ENCODE measurements around the gene LDAH. TPM values are rescaled to one million over a fixed set of nuclear protein-coding genes. Genes with fewer than 3 reads are reported as not detected.

Gene LDAH
- total RNA-seq, 1 experiment from 2014 or later, result 15.2 TPM

DNA sequence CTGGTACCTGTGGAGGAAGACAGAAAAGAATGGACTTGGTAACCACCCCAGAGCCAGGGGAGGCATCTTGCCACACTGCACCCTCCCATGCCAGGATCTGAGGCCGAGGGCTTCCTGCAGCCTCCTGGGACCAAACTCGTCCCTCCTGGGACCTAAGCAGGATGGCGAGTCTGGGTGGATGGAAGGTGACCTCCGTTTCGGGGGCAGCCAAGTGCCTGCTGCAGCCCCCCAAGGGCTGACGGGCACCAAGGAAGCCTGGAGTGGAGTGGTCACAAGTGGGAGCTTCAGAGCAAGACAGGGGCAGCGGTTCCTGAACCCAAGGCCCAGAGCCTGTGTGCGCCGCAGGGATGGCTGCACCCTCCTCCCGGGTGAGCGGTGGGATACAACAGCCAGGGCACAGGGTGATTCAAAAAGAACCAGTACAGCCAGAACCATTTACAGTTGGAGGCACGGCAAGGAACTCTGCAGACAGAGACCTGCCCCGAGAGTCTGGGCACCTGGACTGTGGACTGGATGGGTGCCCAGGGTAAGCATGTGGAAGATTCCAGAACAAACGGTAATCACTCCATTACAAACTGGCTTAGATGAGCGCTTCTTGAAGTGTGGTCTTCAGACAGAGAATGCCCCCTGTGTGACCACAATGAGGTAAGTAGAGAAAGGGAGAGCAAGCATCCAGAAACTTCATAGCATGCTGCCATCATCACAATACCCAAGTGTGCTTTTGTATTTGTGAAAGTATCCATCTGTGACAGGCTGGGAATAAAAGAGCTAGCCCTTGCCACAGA, 184.1 kb downstream of the LDAH start:
- H3T11ph ChIP-seq (ENCODE audit: low read length), result no peak overlapping the region
- H3K9ac ChIP-seq (ENCODE audit: extremely low read depth, insufficient read length, low read length), result no peak overlapping the region
- no peak overlapping the region for H4K5ac ChIP-seq (ENCODE audit: insufficient read length, low read depth, low read length)
- H3K14ac ChIP-seq (ENCODE audit: insufficient read depth, low read length), result no peak overlapping the region; the same call in 1 of the 2 replicates
- TF ChIP-seq, protein P1, sequence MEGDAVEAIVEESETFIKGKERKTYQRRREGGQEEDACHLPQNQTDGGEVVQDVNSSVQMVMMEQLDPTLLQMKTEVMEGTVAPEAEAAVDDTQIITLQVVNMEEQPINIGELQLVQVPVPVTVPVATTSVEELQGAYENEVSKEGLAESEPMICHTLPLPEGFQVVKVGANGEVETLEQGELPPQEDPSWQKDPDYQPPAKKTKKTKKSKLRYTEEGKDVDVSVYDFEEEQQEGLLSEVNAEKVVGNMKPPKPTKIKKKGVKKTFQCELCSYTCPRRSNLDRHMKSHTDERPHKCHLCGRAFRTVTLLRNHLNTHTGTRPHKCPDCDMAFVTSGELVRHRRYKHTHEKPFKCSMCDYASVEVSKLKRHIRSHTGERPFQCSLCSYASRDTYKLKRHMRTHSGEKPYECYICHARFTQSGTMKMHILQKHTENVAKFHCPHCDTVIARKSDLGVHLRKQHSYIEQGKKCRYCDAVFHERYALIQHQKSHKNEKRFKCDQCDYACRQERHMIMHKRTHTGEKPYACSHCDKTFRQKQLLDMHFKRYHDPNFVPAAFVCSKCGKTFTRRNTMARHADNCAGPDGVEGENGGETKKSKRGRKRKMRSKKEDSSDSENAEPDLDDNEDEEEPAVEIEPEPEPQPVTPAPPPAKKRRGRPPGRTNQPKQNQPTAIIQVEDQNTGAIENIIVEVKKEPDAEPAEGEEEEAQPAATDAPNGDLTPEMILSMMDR (conservative IDR thresholded peaks at IDR 0.05), result no peak
- H4K8ac ChIP-seq (replicated peaks; ENCODE audit: insufficient read length, low read depth, low read length), result no peak overlapping the region
- no peak overlapping the region for H2BK15ac ChIP-seq (ENCODE audit: low read depth, low read length)
- no peak overlapping the region for H4K91ac ChIP-seq (ENCODE audit: insufficient read length, low read depth, low read length)
- H3K4me1 ChIP-seq (ENCODE audit: insufficient read depth, low read length), result no peaks in the 10 kb centered on the region
- H3K79me2 ChIP-seq (ENCODE audit: insufficient read depth, low read length), result no peaks in the 10 kb centered on the region
- no peak overlapping the region for H2BK12ac ChIP-seq (ENCODE audit: insufficient read length, low read depth, low read length)
- no peak overlapping the region for H3K27ac ChIP-seq (ENCODE audit: insufficient read length, low read depth, low read length)
- H2BK5ac ChIP-seq (ENCODE audit: insufficient read length, low read length), result no peak overlapping the region
- no peaks in the 10 kb centered on the region for H3K9me3 ChIP-seq (ENCODE audit: control insufficient read depth, low read depth, low read length)
- H2BK120ac ChIP-seq (ENCODE audit: low read depth, low read length, poor library complexity, severe bottlenecking), result no peak overlapping the region
- no peaks in the 10 kb centered on the region for H3K9me3 Mint-ChIP-seq
- no peak overlapping the region for H2BK20ac ChIP-seq (ENCODE audit: low read depth, low read length, poor library complexity, severe bottlenecking)
- H2AK5ac ChIP-seq (ENCODE audit: insufficient read length, low read length), result no peak overlapping the region
- no peaks in the 10 kb centered on the region for H3K27me3 ChIP-seq (ENCODE audit: insufficient read depth, low read length)
- H3K18ac ChIP-seq (ENCODE audit: insufficient read length, low read depth, low read length), result no peak overlapping the region
- H3K4me1 Mint-ChIP-seq, result peaks cover 10 to 12% of the 10 kb centered on the region in 2 experiments
- H3K23ac ChIP-seq (ENCODE audit: insufficient read length, low read depth, low read length), result no peak overlapping the region
- H2AFZ ChIP-seq (ENCODE audit: low read length), result no peak overlapping the region
- no peaks in the 10 kb centered on the region; the same call in 1 of the 2 replicates for H3K27me3 Mint-ChIP-seq (ENCODE audit: low read depth)
- no peaks in the 10 kb centered on the region for H4K20me1 ChIP-seq (ENCODE audit: control insufficient read depth, insufficient read depth, insufficient read length)
- H3K27ac Mint-ChIP-seq, result no peak overlapping the region
- no peak overlapping the region for H3K4ac ChIP-seq (ENCODE audit: low read depth, low read length)
- H3K79me1 ChIP-seq (ENCODE audit: insufficient read depth, low read depth, low read length, poor library complexity, severe bottlenecking), result no peaks in the 10 kb centered on the region
- WGBS (ENCODE audit: extremely low coverage, insufficient read length, low lambda C conversion rate), result no CpG with 5 or more reads among the region's 15 CpGs
- no peaks in the 10 kb centered on the region for H3K23me2 ChIP-seq (ENCODE audit: insufficient read length, low read depth, low read length, poor library complexity, severe bottlenecking)
- no peak overlapping the region for H3K4me2 ChIP-seq (ENCODE audit: insufficient read depth, insufficient read length, low read length)
- peaks cover 0 to 13% (median 4%) of the 10 kb centered on the region in 3 experiments; a peak in 4 of 7 replicates for H3K36me3 Mint-ChIP-seq (ENCODE audit: insufficient read depth in 1 of 3, low read depth in 3 of 3)
- H3K56ac ChIP-seq (ENCODE audit: insufficient read length, low read depth, low read length), result no peak overlapping the region
- H3K4me3 Mint-ChIP-seq, result no peak overlapping the region
- DNase-seq, result no peak
